GM19023 (cell line): ENCODE results near the gene VANGL1.
"Not testable (repeated sequence)": the region's sequence is repeated elsewhere in the genome, so short reads cannot be mapped to it uniquely, and the experiment has no call there.

ENCODE experiments used
- ATAC-seq: cut with Tn5 transposase; IDR thresholded peaks from one replicate; pipeline ENCODE4 v1.9.1; 2021; ENCODE audit warnings: mild to moderate bottlenecking, moderate library complexity; ENCODE audit not compliant: unreplicated experiment

Gene VANGL1

GRCh38 chr1:115641762-115642167 lies at the start of gene VANGL1:
Gene VANGL1, plus strand, starts transcription at chr1:115641970. Its CDS starts 9,444 bp downstream, at chr1:115651414.
- peak; percentile 62 for ATAC-seq

GRCh38 chr1:115592264-115592663 lies 49.5 kb upstream of the VANGL1 start:
- ATAC-seq: no peak

- ATAC-seq: no peak
Observed at GRCh38 chr1:115593365-115594259, 48.2 kb upstream of the VANGL1 start.

- no peak for ATAC-seq
Observed at GRCh38 chr1:115594600-115594999, 47.2 kb upstream of the VANGL1 start.

- ATAC-seq: peak; percentile 70
Observed at GRCh38 chr1:115595279-115596079, 46.3 kb upstream of the VANGL1 start.

GRCh38 chr1:115596080-115596780 lies 45.5 kb upstream of the VANGL1 start:
- ATAC-seq: no peak

- no peak for ATAC-seq
Observed at GRCh38 chr1:115604508-115604907, 37.3 kb upstream of the VANGL1 start.

GRCh38 chr1:115606305-115606704 lies 35.5 kb upstream of the VANGL1 start:
- ATAC-seq: no peak

- no peak for ATAC-seq
Observed at GRCh38 chr1:115609021-115609420, 32.7 kb upstream of the VANGL1 start.

- no peak for ATAC-seq
Observed at GRCh38 chr1:115613767-115614166, 28.0 kb upstream of the VANGL1 start.

GRCh38 chr1:115620453-115620852 lies 21.3 kb upstream of the VANGL1 start:
- no peak for ATAC-seq

- no peak for ATAC-seq
Observed at GRCh38 chr1:115620950-115621349, 20.8 kb upstream of the VANGL1 start.

- no peak for ATAC-seq
Observed at GRCh38 chr1:115624859-115625258, 16.9 kb upstream of the VANGL1 start.

- no peak for ATAC-seq
Observed at GRCh38 chr1:115630342-115630741, 11.4 kb upstream of the VANGL1 start.

- no peak for ATAC-seq
Observed at GRCh38 chr1:115632251-115633026, 9.3 kb upstream of the VANGL1 start.

- ATAC-seq: not testable (repeated sequence)
Observed at GRCh38 chr1:115633606-115634005, 8.2 kb upstream of the VANGL1 start.

GRCh38 chr1:115637247-115637646 lies 4.5 kb upstream of the VANGL1 start:
- not testable (repeated sequence) for ATAC-seq

GRCh38 chr1:115640384-115640783 lies 1.4 kb upstream of the VANGL1 start:
- no peak for ATAC-seq

GRCh38 chr1:115642168-115643072 lies 650 bp downstream of the VANGL1 start:
- peak; percentile 58 for ATAC-seq
